ENCODE results near the gene ARPC5L.
"Not testable (repeated sequence)": the region's sequence is repeated elsewhere in the genome, so short reads cannot be mapped to it uniquely, and the experiment has no call there.

The ARPC5L gene

DNA sequence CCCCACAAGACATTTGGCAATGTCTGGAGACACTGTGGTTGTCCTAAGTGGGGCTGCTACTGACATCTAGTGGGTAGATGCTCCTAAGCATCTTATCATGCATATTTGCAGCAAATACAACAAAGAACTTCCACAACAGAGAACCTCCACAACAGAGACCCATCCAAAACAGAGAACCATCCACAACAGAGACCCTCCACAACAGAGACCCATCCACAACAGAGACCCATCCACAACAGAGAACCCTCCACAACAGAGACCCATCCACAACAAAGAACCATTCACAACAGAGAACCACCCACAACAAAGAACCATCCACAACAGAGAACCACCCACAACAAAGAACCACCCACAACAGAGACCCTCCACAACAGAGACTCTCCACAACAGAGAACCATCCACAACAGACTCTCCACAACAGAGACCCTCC is 32.8 kb downstream of the ARPC5L start:
- peak; percentile 60 for DNase-seq

DNA sequence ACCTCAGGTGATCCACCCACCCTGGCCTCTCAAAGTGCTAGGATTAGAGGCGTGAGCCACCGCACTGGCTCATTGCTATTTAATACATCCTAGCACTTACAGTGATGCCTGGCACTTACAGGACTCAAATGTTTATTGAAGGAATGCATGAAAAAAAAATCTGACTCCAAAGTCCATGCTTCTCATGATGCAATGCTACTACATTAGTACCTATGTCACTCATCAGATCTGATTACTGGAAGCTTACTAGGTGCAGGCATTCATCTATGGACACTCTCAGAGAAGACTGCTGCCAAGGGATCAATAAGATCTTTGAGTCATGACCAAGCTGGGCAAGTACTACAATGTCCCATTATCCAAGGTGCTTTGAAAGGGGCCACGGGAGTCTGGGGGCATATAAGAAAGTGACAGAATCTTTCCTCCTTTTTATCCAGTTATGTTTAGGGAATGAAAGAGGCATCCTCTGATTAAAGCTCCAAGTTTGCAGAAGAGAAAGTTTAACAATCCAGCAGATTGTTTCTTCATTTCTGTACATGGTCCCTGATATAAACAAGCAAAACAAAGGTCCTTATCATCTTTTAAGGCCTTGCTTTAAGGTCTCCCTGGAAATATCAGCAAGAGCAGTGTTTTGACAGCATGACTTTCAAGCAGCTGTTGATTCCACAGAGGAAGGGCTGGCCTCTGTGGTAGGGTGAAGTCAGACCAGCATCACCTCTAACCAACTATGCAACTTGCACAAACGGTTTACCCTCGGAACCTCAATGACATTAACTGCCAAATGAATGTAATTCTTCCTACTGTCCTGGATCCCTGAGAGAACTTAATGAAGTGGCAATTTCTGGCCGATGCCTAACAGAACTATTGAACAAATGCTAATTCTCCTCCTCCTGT is 35.9 kb downstream of the ARPC5L start:
- no peak for DNase-seq

DNA sequence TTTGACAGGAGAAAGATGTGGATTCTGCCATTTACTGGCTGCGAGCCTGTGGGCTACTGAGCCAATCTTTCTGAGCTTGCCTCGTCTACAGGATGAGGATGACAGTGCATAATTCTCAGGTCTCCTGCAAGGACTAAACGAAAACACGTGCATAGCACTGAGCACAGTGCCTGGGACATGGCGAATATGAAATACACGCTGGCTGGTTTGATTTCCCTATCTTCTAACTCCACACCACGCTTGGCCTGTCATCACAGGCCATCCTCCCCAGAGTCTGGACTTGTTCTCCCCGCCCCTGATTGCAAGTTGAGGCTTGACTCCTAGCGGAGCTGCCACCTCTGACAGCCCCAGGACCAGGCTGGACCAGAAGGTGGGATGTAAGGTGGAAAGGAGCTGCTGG is 37.9 kb downstream of the ARPC5L start:
- no peak for DNase-seq

DNA sequence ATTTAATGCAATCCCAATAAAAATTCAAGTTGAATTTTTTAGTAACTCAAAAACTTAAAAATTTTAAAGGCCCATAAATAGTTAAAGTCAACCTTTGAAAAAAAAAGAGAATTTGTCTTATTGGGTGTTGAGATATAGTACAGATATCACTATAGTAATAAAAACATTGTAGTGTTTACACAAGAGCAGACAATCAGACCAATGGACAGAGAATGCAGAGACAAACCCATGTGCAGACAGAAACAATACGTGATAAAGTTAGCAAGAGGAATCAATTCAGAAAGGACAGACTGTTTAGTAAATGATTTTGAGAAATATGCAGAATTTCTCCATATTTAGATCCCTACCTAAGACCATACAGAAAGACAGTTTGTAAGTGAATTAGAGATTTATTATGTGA is 45.0 kb downstream of the ARPC5L start:
- DNase-seq = no peak

DNA sequence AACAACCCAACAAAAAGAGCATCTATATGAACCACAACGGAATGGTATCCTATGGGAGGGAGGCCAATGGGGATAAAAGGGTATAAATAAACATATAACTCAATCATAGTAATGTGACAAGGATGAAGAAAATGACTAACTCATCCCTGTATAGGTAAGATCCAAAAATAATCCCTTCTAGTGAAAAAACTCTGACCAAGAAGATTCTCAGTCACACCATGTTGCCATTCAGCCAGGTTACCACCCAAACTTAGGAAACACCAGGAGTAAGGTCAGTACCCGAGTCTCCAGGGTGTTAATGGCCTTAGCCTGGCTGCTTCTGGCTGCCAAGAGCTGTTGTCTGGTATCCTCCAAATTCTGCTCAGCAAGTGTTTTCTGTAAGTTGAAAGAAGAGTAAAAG is 46.2 kb downstream of the ARPC5L start:
- no peak for DNase-seq

DNA sequence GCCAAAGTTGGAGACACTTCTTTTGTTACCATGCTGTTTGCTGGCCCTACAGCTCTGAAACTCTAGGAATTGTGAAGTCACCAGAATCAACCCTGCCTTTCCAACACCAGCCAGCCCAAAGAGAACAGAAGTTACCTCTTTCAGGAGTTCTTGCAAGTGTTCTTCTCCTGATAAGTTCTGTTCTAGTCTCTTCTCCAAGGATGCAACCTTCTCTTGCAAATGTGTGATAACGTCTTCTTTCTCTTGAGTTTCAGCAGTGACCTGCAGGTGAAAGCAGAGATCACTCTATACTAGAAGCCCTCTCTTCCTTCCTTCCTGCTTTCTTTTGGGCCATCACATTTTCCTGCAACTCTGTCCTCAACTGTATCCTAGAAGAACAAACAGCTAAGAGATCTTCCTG is 49.8 kb downstream of the ARPC5L start:
- DNase-seq = no peak

DNA sequence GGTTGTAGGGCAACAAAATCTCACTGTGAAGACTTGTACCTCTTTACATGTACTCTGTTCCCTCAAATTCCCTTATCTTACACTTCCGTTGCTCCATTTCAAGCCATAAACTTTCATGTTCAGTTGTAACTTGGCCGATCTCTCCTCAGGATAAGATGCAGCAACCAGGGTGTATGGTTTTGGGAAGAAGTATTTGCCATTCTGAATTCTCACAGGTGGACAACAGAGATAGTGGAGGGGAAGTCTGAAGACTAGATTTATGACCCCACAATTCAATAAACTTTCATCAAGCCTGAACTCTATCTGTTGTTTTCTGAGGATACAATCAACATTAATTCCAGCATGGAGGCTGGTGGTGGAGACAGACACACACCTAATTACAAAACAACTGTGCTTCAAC is 51.4 kb downstream of the ARPC5L start:
- no peak for DNase-seq

DNA sequence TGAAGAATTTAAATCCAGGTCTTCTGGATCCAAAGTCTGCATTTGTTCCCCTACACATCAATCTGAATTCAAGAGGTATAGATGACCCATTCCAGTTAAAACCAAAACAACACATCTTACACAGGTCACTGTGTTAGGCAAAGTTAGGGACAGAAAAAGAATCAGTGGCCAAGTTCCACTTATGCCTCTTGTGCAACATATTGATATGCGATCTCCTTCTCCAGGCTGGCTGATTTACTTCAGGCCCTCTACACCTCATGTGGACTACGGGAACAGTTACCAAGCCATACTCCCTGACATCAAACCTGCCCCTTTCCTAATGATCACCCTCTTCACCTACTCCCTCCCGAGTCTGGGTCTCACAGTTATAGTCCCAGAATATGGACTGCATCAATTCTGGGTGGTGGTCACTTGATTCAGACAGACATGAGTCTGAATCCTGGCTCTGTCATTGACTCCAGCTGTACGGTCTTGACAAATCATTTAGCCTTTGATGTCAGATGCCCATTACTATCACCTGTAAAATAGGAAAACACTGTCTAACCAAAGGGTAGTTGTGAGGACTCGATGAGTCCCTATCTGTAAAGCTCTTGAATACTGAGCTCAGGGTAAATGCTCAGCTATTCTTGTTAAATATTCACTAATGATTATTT is 52.9 kb downstream of the ARPC5L start:
- no peak for DNase-seq

DNA sequence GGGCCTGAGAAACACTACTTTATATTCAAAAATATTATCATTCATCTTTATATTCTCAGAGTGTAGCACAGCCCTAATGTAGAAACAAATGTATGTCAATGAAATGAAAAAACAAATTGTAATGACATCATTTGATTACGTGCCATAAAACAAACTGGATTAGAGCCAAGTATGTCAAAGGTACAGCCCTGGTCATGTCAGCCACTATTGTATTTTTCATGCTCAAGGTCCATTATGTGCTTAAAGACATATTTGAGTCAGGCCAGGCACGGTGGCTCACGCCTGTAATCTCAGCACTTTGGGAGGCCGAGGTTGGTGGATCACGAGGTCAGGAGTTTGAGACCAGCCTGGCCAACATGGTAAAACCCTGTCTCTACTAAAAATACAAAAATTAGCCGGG is 58.5 kb downstream of the ARPC5L start:
- DNase-seq = not testable (repeated sequence)
